Calu3 (cell line): ENCODE data around the gene SLC8A3. TPM values are rescaled to one million over a fixed set of nuclear protein-coding genes. Genes with fewer than 3 reads are reported as not detected.

Source experiments
- BruUV-seq: library from RNA; stranded (reverse); fragments of 400-500 nt; replicated peaks from 2 replicates; lab custom pipeline; 2021; lab: Mats Ljungman, UMichigan
- CTCF ChIA-PET: fragments of 300-600 bp; sonication (Branson Sonifier 250); formaldehyde crosslinking; loops from one replicate; lab custom pipeline; 2022; ENCODE audit warnings: antibody characterized with exemption; lab: Charles Lee
- DNase-seq: peaks from one replicate; pipeline ENCODE4 v3.0.0; 2022
- H3K27ac Mint-ChIP-seq: one replicate; pipeline ENCODE4 v1.8.0; 2022; ENCODE audit warnings: mixed read lengths; ENCODE audit not compliant: unreplicated experiment
- H3K27me3 Mint-ChIP-seq: one replicate; pipeline ENCODE4 v1.8.0; 2022; ENCODE audit warnings: mixed read lengths; ENCODE audit not compliant: unreplicated experiment
- H3K36me3 Mint-ChIP-seq: one replicate; pipeline ENCODE4 v1.8.0; 2022; ENCODE audit warnings: mild to moderate bottlenecking, moderate library complexity, mixed read lengths; ENCODE audit not compliant: insufficient read depth, unreplicated experiment
- H3K4me1 Mint-ChIP-seq: one replicate; pipeline ENCODE4 v1.8.0; 2022; ENCODE audit warnings: mild to moderate bottlenecking, low read depth, mixed read lengths; ENCODE audit not compliant: unreplicated experiment
- H3K4me3 Mint-ChIP-seq: one replicate; pipeline ENCODE4 v1.8.0; 2022; ENCODE audit warnings: mild to moderate bottlenecking, low read depth, moderate library complexity, mixed read lengths; ENCODE audit not compliant: unreplicated experiment
- H3K9me3 Mint-ChIP-seq: one replicate; pipeline ENCODE4 v1.8.0; 2022; ENCODE audit warnings: low read depth, mixed read lengths; ENCODE audit not compliant: unreplicated experiment
- CTCF ChIP-seq: fragments of 200-600 bp; IDR thresholded peaks from one replicate; pipeline ENCODE4 v1.8.0; 2022; ENCODE audit warnings: antibody characterized with exemption; ENCODE audit not compliant: unreplicated experiment
- intact Hi-C: fragments of 100-400 bp; cut with micrococcal nuclease; formaldehyde crosslinking; loops from one replicate; pipeline ENCODE4 v1.10.0; 2022; ENCODE audit not compliant: unreplicated experiment
- total RNA-seq: library from RNA; stranded (reverse); gene quantifications from 2 replicates; pipeline ENCODE4 v1.2.3, GENCODE V29; 2022

SLC8A3 gene
- total RNA-seq, 1 experiment from 2014 or later: not detected

- no peak for TF ChIP-seq CTCF
- DNase-seq: no peak
- BruUV-seq: no TSS peak
- Mint-ChIP-seq H3K4me3 (no peak overlapping the region), H3K9me3 (no peaks in the 10 kb centered on the region), H3K4me1 (peaks cover 18% of the 10 kb centered on the region), H3K36me3 (no peaks in the 10 kb centered on the region), H3K27ac (no peak overlapping the region), H3K27me3 (no peaks in the 10 kb centered on the region)
- CTCF ChIA-PET: no interaction called here
- intact Hi-C loops: no loop called here
Observed at GRCh38 chr14:70004791-70005190, 184.0 kb downstream of the SLC8A3 start.

GRCh38 chr14:70002589-70003346, 186.0 kb downstream of the SLC8A3 start:
- intact Hi-C loops: no loop called here
- no peaks in the 10 kb centered on the region for H3K27me3 Mint-ChIP-seq
- peaks cover 10% of the 10 kb centered on the region for H3K36me3 Mint-ChIP-seq
- CTCF ChIA-PET: no interaction called here
- no peak for TF ChIP-seq CTCF
- H3K4me3 Mint-ChIP-seq: no peak overlapping the region
- no peak overlapping the region for H3K27ac Mint-ChIP-seq
- no peak for DNase-seq
- BruUV-seq: no TSS peak
- peaks cover 33% of the 10 kb centered on the region for H3K4me1 Mint-ChIP-seq
- no peaks in the 10 kb centered on the region for H3K9me3 Mint-ChIP-seq

- intact Hi-C loops: no loop called here
- no peak for TF ChIP-seq CTCF
- Mint-ChIP-seq H3K4me1 (peaks cover 42% of the 10 kb centered on the region), H3K36me3 (peaks cover 10% of the 10 kb centered on the region), H3K4me3 (no peak overlapping the region), H3K27ac (peak overlapping the region; percentile 5), H3K27me3 (no peaks in the 10 kb centered on the region), H3K9me3 (no peaks in the 10 kb centered on the region)
- CTCF ChIA-PET: no interaction called here
- DNase-seq: no peak
- BruUV-seq: no TSS peak
Observed at GRCh38 chr14:70000601-70001000, 188.2 kb downstream of the SLC8A3 start.

GRCh38 chr14:69999261-69999674, 189.5 kb downstream of the SLC8A3 start:
- intact Hi-C loops: no loop called here
- H3K27me3 Mint-ChIP-seq: no peaks in the 10 kb centered on the region
- no peaks in the 10 kb centered on the region for H3K9me3 Mint-ChIP-seq
- CTCF ChIA-PET: interaction anchor here (1.3 kb wide), 1 partner anchor 15 kb away, joined by 6 read pairs; no protein-coding TSS in a partner anchor
- H3K27ac Mint-ChIP-seq: peak overlapping the region; percentile 92
- peaks cover 10% of the 10 kb centered on the region for H3K36me3 Mint-ChIP-seq
- BruUV-seq: no TSS peak
- DNase-seq: peak; percentile 45
- TF ChIP-seq CTCF: no peak
- H3K4me1 Mint-ChIP-seq: peaks cover 28% of the 10 kb centered on the region
- peak overlapping the region; percentile 8 for H3K4me3 Mint-ChIP-seq
